Activated CD8-positive, alpha-beta memory T cell treated with anti-CD3 and anti-CD28 coated beads, Interleukin-2, amount 50 U/mL, for 4 hours (primary cell): ENCODE results near the gene MTHFSD.

ENCODE experiments used
- DNase-seq: peaks from one replicate; pipeline ENCODE4 v3.0.0-alpha.2; 2020

The MTHFSD gene

GRCh38 chr16:86546638-86547013 lies 8.4 kb downstream of the MTHFSD start:
- no peak for DNase-seq

- DNase-seq, result no peak
Measured at GRCh38 chr16:86545954-86546637, 8.9 kb downstream of the MTHFSD start.

GRCh38 chr16:86545481-86545880 lies 9.6 kb downstream of the MTHFSD start:
- DNase-seq, result no peak

- no peak for DNase-seq
Measured at GRCh38 chr16:86542756-86543750, 12.0 kb downstream of the MTHFSD start.

GRCh38 chr16:86541560-86541959 lies 13.5 kb downstream of the MTHFSD start:
- DNase-seq, result no peak

GRCh38 chr16:86540894-86541293 lies 14.1 kb downstream of the MTHFSD start:
- DNase-seq, result no peak

GRCh38 chr16:86538196-86538780 lies 16.7 kb downstream of the MTHFSD start:
- no peak for DNase-seq

- DNase-seq, result no peak
Measured at GRCh38 chr16:86537486-86537885, 17.5 kb downstream of the MTHFSD start.

- DNase-seq, result no peak
Measured at GRCh38 chr16:86536621-86537020, 18.4 kb downstream of the MTHFSD start.

- DNase-seq, result no peak
Measured at GRCh38 chr16:86534779-86535615, 20.0 kb downstream of the MTHFSD start.

- no peak for DNase-seq
Measured at GRCh38 chr16:86533767-86534351, 21.2 kb downstream of the MTHFSD start.

GRCh38 chr16:86533076-86533475 lies 22.0 kb downstream of the MTHFSD start:
- DNase-seq, result no peak

- no peak for DNase-seq
Measured at GRCh38 chr16:86532526-86532815, 22.6 kb downstream of the MTHFSD start.

GRCh38 chr16:86531641-86532525 lies 23.2 kb downstream of the MTHFSD start:
- no peak for DNase-seq

- DNase-seq, result no peak
Measured at GRCh38 chr16:86531191-86531545, 23.9 kb downstream of the MTHFSD start.

- DNase-seq, result no peak
Measured at GRCh38 chr16:86530251-86531190, 24.5 kb downstream of the MTHFSD start.

GRCh38 chr16:86529160-86529559 lies 25.9 kb downstream of the MTHFSD start:
- no peak for DNase-seq

GRCh38 chr16:86528061-86528929 lies 26.7 kb downstream of the MTHFSD start:
- DNase-seq, result no peak

GRCh38 chr16:86527366-86527765 lies 27.7 kb downstream of the MTHFSD start:
- no peak for DNase-seq
